K562 (cell line): Measurements from ENCODE around the gene NHLH1. TPM values are rescaled to one million over a fixed set of nuclear protein-coding genes. Genes with fewer than 3 reads are reported as not detected.

Source experiments
- ATAC-seq: fragments of 200-7000 bp; cut with Tn5 transposase; 3 replicates; pipeline ENCODE4 v1.9.1; 2020; ENCODE audit warnings: moderate library complexity
- BruUV-seq: library from RNA; stranded (reverse); fragments of 400-500 nt; replicated peaks from 2 replicates; lab custom pipeline; 2021; lab: Mats Ljungman, UMichigan
- CTCF ChIA-PET: fragments of 300-600 bp; formaldehyde crosslinking; extraction: SDS; loops from one replicate; lab custom pipeline; 2021; ENCODE audit warnings: low intra/inter-chr PET ratio; lab: Yijun Ruan, JAX
- POLR2A ChIA-PET: fragments of 300-600, 350-650 bp; sonication (Branson Sonifier 250); formaldehyde crosslinking; extraction: SDS; loops from one replicate; lab custom pipeline; 2021; ENCODE audit warnings: antibody characterized with exemption, inconsistent platforms; lab: Yijun Ruan, JAX
- DNase-seq, 4 experiments: peaks; one replicate each; pipeline versions ENCODE4 v3.0.0 to v3.0.0-alpha.2; 2011 to 2018; ENCODE audit warnings: low spot score in 3 of 4, mixed read lengths in 3 of 4; ENCODE audit errors: extremely low read depth in 1 of 4
- FAIRE-seq: peaks from 2 replicates; lab custom pipeline; 2011; peaks lifted over from hg19 to GRCh38; lab: Jason Lieb, UNC
- H2AFZ ChIP-seq: 2 replicates; pipeline ENCODE4 v1.6.0; 2011; ENCODE audit warnings: low read depth, low read length, control low read depth, inconsistent platforms
- H3K27ac ChIP-seq: fragments of 200-600 bp; 3 replicates; pipeline ENCODE4 v1.8.0; 2011; ENCODE audit warnings: low read depth, mild to moderate bottlenecking, control low read depth, inconsistent platforms, low read length, moderate library complexity, mixed read lengths; ENCODE audit errors: extremely low read depth
- H3K27me3 ChIP-seq, 2 experiments: fragments of 300-600 bp in 1 of 2; 2 replicates in 1 of 2; 3 replicates in 1 of 2; pipeline versions ENCODE4 v1.6.0 to v1.8.0; 2011; ENCODE audit warnings: inconsistent platforms in 2 of 2, low read length in 2 of 2, mild to moderate bottlenecking in 1 of 2, mixed read lengths in 1 of 2, moderate library complexity in 1 of 2; ENCODE audit not compliant: control insufficient read depth in 2 of 2, insufficient read depth in 2 of 2
- H3K36me3 ChIP-seq: fragments of 300-600 bp; 3 replicates; pipeline ENCODE4 v1.8.0; 2011; ENCODE audit warnings: mild to moderate bottlenecking, low read length, inconsistent platforms; ENCODE audit not compliant: control insufficient read depth, insufficient read depth
- H3K4me1 ChIP-seq, 2 experiments: fragments of 200-600 bp in 1 of 2; replicated peaks in 1 of 2; 2 replicates in 1 of 2; 3 replicates in 1 of 2; pipeline versions ENCODE4 v1.5.1 to v1.8.0; 2011; ENCODE audit warnings: inconsistent platforms in 2 of 2, low read length in 2 of 2, mild to moderate bottlenecking in 1 of 2, mixed read lengths in 1 of 2, moderate library complexity in 1 of 2; ENCODE audit not compliant: control insufficient read depth in 2 of 2, insufficient read depth in 2 of 2
- H3K4me2 ChIP-seq: 2 replicates; pipeline ENCODE4 v1.6.1; 2011; ENCODE audit warnings: low read length, control low read depth, inconsistent platforms, mixed read lengths; ENCODE audit not compliant: insufficient read depth
- H3K4me3 ChIP-seq: fragments of 200-600 bp; sonication (generic), shearing (Covaris generic); 2 replicates; pipeline ENCODE4 v1.5.1; 2016; ENCODE audit warnings: control low read depth, inconsistent platforms
- H3K79me2 ChIP-seq: fragments of 200-600 bp; 3 replicates; pipeline ENCODE4 v1.8.0; 2011; ENCODE audit warnings: low read length, inconsistent platforms; ENCODE audit not compliant: control insufficient read depth, insufficient read depth
- H3K9ac ChIP-seq, 2 experiments: 2 replicates each; pipeline versions ENCODE4 v1.6.0 to v1.6.1; 2011; ENCODE audit warnings: low read depth in 2 of 2, low read length in 2 of 2, control low read depth in 1 of 2, inconsistent platforms in 1 of 2, mild to moderate bottlenecking in 1 of 2, mixed read lengths in 1 of 2; ENCODE audit not compliant: insufficient read depth in 1 of 2
- H3K9me1 ChIP-seq: one replicate; pipeline ENCODE4 v1.6.0; 2011; ENCODE audit warnings: inconsistent platforms, mild to moderate bottlenecking, low read length, moderate library complexity; ENCODE audit not compliant: control insufficient read depth, insufficient read depth
- H3K9me3 ChIP-seq: replicated peaks from 2 replicates; pipeline ENCODE4 v1.5.1; 2011; ENCODE audit warnings: low read depth, low read length, inconsistent platforms; ENCODE audit not compliant: control insufficient read depth, insufficient read depth
- H4K20me1 ChIP-seq: replicated peaks from 2 replicates; pipeline ENCODE4 v1.6.1; 2011; ENCODE audit warnings: low read length, inconsistent platforms, mixed read lengths; ENCODE audit not compliant: control insufficient read depth, insufficient read depth
- ATF3 ChIP-seq, 2 experiments: fragments of 450-650 bp in 1 of 2; sonication (generic) in 1 of 2; formaldehyde crosslinking in 1 of 2; IDR thresholded peaks in 1 of 2; conservative IDR thresholded peaks in 1 of 2; 2 replicates each; pipeline versions ENCODE4 v1.6.1 to v1.8.1; 2016 to 2023; ENCODE audit warnings: mild to moderate bottlenecking in 2 of 2, moderate library complexity in 2 of 2, inconsistent platforms in 1 of 2, missing genetic modification reagents in 1 of 2
- JUND ChIP-seq, 2 experiments: IDR thresholded peaks; 2 replicates in 1 of 2; 3 replicates in 1 of 2; pipeline ENCODE4 v1.6.1; 2011; ENCODE audit warnings: borderline replicate concordance in 2 of 2, low read depth in 2 of 2, low read length in 2 of 2, improper control_type of control experiment in 1 of 2, missing biosample characterization in 1 of 2, missing genetic modification characterization in 1 of 2, missing genetic modification reagents in 1 of 2
- MEF2A ChIP-seq: IDR thresholded peaks from 2 replicates; pipeline ENCODE4 v1.6.1; 2011; ENCODE audit warnings: low read depth, mild to moderate bottlenecking, low read length, moderate library complexity; ENCODE audit not compliant: control insufficient read depth
- SREBF2 ChIP-seq: sonication (generic); formaldehyde crosslinking; IDR thresholded peaks from 2 replicates; pipeline ENCODE4 v1.4.0; 2020; ENCODE audit warnings: mild to moderate bottlenecking, missing genetic modification reagents
- TCF3 ChIP-seq: sonication (generic); formaldehyde crosslinking; IDR thresholded peaks from 2 replicates; pipeline ENCODE4 v1.4.0; 2020; ENCODE audit warnings: mild to moderate bottlenecking, missing genetic modification reagents
- THRA ChIP-seq: fragments of 450-650 bp; IDR thresholded peaks from 2 replicates; pipeline ENCODE4 v1.6.1; 2017; ENCODE audit warnings: mild to moderate bottlenecking, moderate library complexity
- ZKSCAN8 ChIP-seq: fragments of 200-800 bp; sonication (Bioruptor generic); IDR thresholded peaks from 2 replicates; pipeline ENCODE4 v1.6.1; 2016; ENCODE audit warnings: missing genetic modification characterization, missing compliant biosample characterization
- WGBS: fragments of 100-300 bp; shearing (Covaris generic); methylation state at CpG from one replicate; pipeline ENCODE4 v1.1.6; 2016; ENCODE audit warnings: low coverage, mixed read lengths; ENCODE audit not compliant: insufficient coverage; ENCODE audit errors: missing lambda C conversion rate; 5-methylcytosine and 5-hydroxymethylcytosine counted together
- in situ Hi-C: fragments of 300-500 bp; cut with MboI; formaldehyde crosslinking; loops from 4 replicates; pipeline ENCODE4 v1.15.0; 2018; ENCODE audit warnings: inconsistent platforms, mixed read lengths
- intact Hi-C: fragments of 100-400 bp; cut with micrococcal nuclease; formaldehyde crosslinking; loops from 2 replicates; pipeline ENCODE4 v1.14.2; 2022
- polyA plus RNA-seq, 8 experiments: library from polyadenylated mRNA; depleted of rRNA in 4 of 8; stranded (reverse) in 5 of 8; unstranded in 3 of 8; fragments of >200 nt; fragmentation: Nextera tagmentation in 2 of 8; fragmentation: Illumina TruSeq in 1 of 8; extraction: Ambion mirVana in 2 of 8; extraction: Trizol in 1 of 8; gene quantifications; 2 replicates each; pipeline versions ENCODE4 v1.2.1 to v1.2.3, GENCODE V29; 2011 to 2014; ENCODE audit warnings: inconsistent platforms in 1 of 8, missing spikeins in 1 of 8
- total RNA-seq, 7 experiments: library from RNA; depleted of rRNA in 6 of 7; stranded (reverse); fragments of >200 nt in 6 of 7; fragmentation: Illumina TruSeq in 2 of 7; extraction: Trizol in 2 of 7; gene quantifications; 2 replicates each; pipeline versions ENCODE4 v1.2.1 to v1.2.3, GENCODE V29; 2011 to 2021; ENCODE audit warnings: low replicate concordance in 1 of 7
- TF ChIP-seq, protein P1 (sequence below): fragments of 250-450 bp; sonication (Bioruptor Pico); IDR thresholded peaks from 2 replicates; pipeline ENCODE4 v1.5.0; 2022; ENCODE audit warnings: mild to moderate bottlenecking

Gene NHLH1
- total and polyA plus RNA-seq, 9 of the 15 experiments (the other 6 are each of a cell fraction or from before 2014, with no cell fraction given): 0.09 to 1.3 (median 0.35) TPM; not detected in 1

- TF ChIP-seq, protein P1, sequence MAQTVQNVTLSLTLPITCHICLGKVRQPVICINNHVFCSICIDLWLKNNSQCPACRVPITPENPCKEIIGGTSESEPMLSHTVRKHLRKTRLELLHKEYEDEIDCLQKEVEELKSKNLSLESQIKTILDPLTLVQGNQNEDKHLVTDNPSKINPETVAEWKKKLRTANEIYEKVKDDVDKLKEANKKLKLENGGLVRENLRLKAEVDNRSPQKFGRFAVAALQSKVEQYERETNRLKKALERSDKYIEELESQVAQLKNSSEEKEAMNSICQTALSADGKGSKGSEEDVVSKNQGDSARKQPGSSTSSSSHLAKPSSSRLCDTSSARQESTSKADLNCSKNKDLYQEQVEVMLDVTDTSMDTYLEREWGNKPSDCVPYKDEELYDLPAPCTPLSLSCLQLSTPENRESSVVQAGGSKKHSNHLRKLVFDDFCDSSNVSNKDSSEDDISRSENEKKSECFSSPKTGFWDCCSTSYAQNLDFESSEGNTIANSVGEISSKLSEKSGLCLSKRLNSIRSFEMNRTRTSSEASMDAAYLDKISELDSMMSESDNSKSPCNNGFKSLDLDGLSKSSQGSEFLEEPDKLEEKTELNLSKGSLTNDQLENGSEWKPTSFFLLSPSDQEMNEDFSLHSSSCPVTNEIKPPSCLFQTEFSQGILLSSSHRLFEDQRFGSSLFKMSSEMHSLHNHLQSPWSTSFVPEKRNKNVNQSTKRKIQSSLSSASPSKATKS (CRISPR knock-in tag): no peak
Measured at GRCh38 chr1:160338580-160338979, 28.3 kb upstream of the NHLH1 start (continued).

DNA sequence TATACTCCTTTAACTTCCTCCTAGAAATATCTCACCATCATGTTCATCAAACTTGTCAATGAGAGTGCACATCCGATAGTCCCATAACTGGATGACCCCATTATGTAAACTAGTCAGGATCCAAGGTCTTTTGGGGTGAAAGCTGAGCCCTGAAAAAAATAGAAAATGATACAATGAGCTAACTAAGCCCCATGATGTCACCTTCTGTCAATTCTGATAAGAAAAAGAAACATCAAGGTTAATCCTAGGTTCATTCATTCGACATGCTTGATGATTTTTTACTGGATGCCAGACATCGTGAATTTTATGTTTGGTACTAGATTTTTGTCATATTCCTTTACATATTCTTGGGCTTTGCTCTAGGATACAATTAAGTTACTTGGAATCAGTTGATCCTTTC lies 26.7 kb upstream of the NHLH1 start:
- POLR2A ChIA-PET: interaction anchor here (0.7 to 1.1 kb wide), 2 partner anchors 9 to 10 kb away, joined by 3 to 4 read pairs; no protein-coding TSS in a partner anchor
- peak; percentile 57; the same call in 1 of the 2 replicates for TF ChIP-seq ATF3 (IDR thresholded peaks at IDR 0.05)
- TF ChIP-seq ATF3 (CRISPR knock-in tag; conservative IDR thresholded peaks at IDR 0.05): no peak
- TF ChIP-seq JUND (IDR thresholded peaks at IDR 0.05; ENCODE audit: borderline replicate concordance, low read depth, low read length): peak; percentile 14; the same call in 1 of the 2 replicates
- no peak for TF ChIP-seq JUND (tag; IDR thresholded peaks at IDR 0.05; ENCODE audit: borderline replicate concordance, low read depth, low read length)
- no peak for TF ChIP-seq ZKSCAN8 (CRISPR knock-in tag)
- TF ChIP-seq SREBF2 (CRISPR knock-in tag): no peak
- 0 out of 2 replicates have a peak, but pooled peaks have one; percentile 11 for TF ChIP-seq TCF3 (CRISPR knock-in tag)
- TF ChIP-seq THRA: 0 out of 2 replicates have a peak, but pooled peaks have one; percentile 11
- TF ChIP-seq MEF2A: peak; percentile 79
- BruUV-seq: no TSS peak
- 31% methylated on average over 3 of the region's 3 CpGs for WGBS
- peaks cover 0 to 14% of the 10 kb centered on the region in 2 experiments; a peak in 2 of 5 replicates for H3K4me1 ChIP-seq
- H3K9ac ChIP-seq: no peak overlapping the region
- H3K9me3 ChIP-seq: no peaks in the 10 kb centered on the region
- no peak overlapping the region for H2AFZ ChIP-seq
- DNase-seq (no peak), FAIRE-seq (no peak), ATAC-seq (no peak)
- no peak overlapping the region for H3K27ac ChIP-seq
- CTCF ChIA-PET: no interaction called here
- peaks cover 62% of the 10 kb centered on the region for H3K36me3 ChIP-seq
- intact Hi-C loops: no loop called here
- no peaks in the 10 kb centered on the region for H3K27me3 ChIP-seq
- in situ Hi-C loops: no loop called here
- H3K9me1 ChIP-seq: no peaks in the 10 kb centered on the region
- H4K20me1 ChIP-seq: no peaks in the 10 kb centered on the region
- peaks cover 70% of the 10 kb centered on the region for H3K79me2 ChIP-seq
- H3K4me2 ChIP-seq: no peak overlapping the region
- no peak overlapping the region for H3K4me3 ChIP-seq
